HEK293 (cell line): ENCODE measurements around the gene HOXA10.

Experiments used
- ZNF660 ChIP-seq: fragments of 450-650 bp; IDR thresholded peaks from 2 replicates; pipeline ENCODE4 v1.5.1; 2018; ENCODE audit warnings: missing biosample characterization, mild to moderate bottlenecking, missing genetic modification characterization
- TF ChIP-seq, protein P1 (sequence below): fragments of 450-650 bp; formaldehyde crosslinking; IDR thresholded peaks from 2 replicates; pipeline ENCODE4 v1.5.1; 2016; ENCODE audit warnings: missing biosample characterization, missing genetic modification characterization

DNA sequence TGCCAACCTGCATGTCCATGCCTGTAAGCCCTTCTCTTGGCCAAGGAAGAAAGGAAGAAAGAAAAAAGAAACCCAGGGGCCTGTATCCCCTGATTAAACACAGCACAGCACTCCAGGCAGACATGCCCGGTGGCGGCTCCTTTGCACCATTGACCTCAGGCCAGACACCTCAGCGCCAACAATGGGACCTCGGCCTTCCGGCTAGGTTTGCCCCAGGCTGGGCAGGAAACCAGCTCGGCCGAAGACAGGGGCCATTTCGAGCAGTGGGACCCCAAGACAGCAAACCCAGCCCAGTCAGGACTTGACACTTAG is 2.8 kb downstream of the HOXA10 start:
- no peak for TF ChIP-seq ZNF660 (tag by site-specific recombination)
- TF ChIP-seq, protein P1, sequence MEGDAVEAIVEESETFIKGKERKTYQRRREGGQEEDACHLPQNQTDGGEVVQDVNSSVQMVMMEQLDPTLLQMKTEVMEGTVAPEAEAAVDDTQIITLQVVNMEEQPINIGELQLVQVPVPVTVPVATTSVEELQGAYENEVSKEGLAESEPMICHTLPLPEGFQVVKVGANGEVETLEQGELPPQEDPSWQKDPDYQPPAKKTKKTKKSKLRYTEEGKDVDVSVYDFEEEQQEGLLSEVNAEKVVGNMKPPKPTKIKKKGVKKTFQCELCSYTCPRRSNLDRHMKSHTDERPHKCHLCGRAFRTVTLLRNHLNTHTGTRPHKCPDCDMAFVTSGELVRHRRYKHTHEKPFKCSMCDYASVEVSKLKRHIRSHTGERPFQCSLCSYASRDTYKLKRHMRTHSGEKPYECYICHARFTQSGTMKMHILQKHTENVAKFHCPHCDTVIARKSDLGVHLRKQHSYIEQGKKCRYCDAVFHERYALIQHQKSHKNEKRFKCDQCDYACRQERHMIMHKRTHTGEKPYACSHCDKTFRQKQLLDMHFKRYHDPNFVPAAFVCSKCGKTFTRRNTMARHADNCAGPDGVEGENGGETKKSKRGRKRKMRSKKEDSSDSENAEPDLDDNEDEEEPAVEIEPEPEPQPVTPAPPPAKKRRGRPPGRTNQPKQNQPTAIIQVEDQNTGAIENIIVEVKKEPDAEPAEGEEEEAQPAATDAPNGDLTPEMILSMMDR (tag by site-specific recombination): no peak
